ENCODE results near the gene PPARGC1A.

The PPARGC1A gene

DNA sequence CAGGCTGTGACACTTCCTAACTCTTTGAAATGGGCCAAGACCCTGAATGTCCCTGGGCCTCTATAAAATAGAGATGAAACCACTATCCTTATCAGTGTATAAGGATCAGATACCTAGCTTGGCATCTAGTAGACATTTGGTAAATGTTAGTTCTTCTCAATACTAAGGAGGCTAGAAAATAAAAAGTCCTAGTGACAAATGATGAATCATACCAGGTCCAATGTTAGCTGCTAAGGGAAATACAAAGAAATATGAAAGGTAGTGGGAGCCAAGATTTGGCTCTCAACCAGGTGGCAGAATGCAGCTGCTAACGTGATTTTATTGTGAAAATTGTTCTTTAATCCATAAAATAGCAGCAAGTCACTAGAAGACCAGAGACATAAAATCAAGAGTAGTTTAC, 19.8 kb upstream of the PPARGC1A start:
- DNase-seq, result no peak

DNA sequence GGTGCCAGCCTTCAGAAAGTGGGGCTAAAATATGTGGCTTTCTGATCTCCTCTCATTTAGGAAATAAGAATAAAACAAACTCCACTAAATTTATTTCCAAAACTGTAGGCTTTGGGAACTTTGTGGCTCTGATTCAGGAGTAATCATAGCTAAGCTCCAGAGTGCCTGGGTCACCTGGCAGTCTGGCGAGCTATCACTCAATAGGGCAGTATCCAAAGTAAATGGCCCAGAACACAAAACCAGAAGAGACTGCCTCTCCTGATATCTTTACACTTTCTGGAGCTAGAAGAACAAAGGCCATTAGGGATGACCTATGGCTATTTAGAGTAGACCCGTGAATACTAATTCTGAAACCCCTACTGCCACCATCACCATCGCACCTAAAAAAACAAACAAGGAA, 17.0 kb upstream of the PPARGC1A start:
- DNase-seq, result peak in 1 of 3 experiments; percentile 56

DNA sequence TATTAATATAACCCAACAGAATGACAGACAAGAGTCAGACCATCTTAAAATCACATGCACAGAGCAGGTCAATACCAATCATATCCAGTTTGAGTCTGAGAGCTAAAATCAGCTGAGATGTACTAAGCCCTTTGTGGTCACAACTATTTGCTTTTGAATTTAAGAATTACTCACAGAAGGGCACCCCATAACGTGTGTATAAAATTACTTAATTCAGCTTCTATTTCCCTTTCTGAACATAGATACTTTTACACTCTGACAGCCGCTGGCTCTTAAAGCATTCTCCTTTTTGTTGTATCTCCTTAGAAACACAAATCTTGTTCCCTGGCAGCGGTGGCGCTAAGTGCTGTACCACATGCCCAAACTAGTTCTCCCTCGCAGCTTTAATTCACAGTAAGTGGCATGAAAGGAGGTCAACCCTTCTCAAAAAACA, 14.8 kb upstream of the PPARGC1A start:
- DNase-seq, result peak; percentile 10 to 92 (median 59)

DNA sequence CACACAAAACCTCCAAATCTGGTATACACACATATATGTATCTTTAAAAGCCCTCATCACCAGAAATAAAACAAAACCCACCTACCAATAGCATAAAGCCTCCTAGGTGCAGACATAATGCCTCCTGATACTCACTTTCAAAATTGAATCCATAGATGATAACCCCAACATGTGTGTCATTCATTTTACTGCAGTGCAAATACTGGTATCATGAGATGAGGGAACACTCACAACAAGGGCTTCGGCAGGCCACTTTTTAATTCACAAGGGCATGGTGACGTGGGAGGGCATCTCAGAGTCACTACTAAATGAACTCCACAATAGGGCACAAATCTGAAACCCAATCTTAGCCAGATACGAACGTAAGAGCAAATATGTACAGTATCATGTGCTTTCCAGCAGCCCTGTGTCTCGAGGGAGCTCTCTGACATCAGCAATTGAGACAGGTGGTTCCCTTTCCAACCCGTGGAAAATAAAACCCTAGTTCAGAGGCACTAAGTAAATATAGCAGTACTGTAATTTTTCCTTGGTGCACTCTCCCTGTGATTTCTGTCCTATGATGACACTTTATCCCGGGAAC, 14.1 kb upstream of the PPARGC1A start:
- peak; percentile 42 to 98 (median 81) for DNase-seq

DNA sequence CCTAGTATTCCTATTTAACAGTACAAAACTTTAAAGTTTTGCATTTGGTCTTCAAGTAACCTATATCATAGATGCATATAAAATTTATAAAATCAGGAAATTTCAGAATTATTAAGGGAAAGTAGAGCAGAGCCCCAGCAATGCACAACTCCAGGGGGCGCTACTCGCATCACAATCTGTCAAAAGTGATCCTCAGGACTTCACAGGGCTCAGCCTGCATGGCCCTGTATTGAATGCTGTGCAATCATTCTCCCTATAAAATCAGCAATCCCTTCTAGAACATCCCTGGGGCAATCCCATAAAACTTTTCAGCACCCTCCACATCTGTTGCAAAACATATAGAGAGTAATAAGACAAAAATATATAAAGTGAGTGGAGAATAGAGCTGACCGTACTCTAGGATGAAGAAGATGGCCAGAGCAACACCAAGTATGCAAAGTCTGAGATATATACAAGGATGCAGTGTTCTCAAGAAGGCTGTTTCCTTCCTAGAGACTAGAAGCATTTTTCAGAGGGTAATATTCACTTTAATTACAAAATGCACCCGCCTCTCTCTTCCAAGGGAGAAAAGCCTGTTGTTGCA, 12.5 kb upstream of the PPARGC1A start:
- DNase-seq, result no peak

DNA sequence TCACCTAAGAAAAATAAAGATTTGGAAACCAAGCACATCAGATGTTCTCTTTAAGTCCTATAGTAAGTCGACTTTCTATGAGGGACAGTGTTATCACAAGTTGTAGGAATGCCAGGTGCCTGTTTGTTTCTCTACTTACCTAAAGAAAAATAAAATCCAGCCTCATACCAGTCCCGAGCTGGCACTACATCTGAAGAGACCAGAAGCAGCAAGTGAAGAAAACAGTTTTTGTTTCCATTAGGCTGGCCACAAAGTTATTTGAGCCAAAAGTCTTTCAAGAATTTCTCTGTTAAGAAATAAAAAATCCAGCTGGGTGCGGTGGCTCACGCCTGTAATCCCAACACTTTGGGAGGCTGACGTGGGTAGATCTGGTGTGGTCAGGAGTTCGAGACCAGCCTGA, 10.8 kb upstream of the PPARGC1A start:
- DNase-seq, result no peak

DNA sequence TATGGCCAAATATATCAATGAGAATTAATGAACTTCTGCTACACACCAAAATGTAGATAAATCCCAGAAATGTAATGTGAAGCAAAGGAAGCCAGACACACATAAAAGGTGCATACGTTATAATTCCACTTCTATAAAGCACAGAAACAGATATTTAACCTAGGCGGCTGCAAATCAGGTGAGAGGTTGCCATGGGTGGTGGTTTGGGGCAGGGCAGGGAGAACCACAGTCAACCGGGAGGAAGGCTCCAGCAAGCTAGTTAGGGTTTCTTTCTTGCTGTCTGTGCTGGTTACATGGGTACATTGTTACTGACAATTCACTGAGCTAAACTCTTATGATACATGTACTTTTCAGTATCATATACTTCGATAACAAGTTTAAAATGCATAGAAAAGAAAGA, 9.7 kb upstream of the PPARGC1A start:
- DNase-seq, result no peak

DNA sequence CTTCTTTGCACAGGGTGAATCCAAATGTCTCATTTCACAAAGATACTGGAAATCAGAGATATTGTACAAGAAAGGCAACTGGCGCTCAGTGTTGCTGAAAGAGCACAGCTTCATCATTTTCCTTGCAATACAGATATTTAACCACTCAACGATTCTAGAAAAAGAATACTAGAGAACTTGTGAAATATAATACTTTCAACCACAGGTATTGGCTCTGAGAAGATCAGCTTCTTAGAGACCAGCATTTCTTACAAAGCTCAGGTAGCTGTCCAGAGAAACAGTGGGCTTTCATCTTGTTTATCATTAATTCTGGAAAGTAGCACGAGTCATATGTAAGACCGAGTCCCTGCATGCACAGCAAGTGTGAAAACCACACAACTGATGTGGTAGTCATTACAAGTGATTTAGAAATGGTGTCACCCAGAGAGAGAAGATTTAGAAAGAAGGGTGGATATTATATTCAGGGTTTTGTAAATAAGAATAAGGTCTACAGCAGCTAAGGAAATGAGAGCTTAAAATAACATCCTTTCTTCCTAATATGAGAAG, 7.8 kb upstream of the PPARGC1A start:
- no peak for DNase-seq

DNA sequence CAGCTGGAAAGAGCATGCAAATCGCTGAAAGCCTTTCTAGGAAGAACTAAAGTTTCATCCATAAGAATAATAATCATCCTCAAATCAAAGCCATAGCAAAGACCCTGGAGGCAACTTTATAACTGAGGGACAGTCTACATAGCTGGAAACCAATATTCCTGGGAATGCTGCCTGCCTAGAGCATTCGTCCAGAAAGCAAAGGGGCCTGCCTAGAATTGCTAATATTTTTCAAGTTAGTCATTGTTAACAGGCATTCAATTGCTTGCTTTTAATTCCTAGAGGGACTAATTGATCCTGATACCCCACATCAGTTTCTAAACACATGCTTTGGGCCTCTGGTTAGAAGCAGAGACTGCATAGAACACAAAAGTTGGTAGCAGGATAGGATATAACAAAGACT, 4.2 kb upstream of the PPARGC1A start:
- DNase-seq, result no peak

DNA sequence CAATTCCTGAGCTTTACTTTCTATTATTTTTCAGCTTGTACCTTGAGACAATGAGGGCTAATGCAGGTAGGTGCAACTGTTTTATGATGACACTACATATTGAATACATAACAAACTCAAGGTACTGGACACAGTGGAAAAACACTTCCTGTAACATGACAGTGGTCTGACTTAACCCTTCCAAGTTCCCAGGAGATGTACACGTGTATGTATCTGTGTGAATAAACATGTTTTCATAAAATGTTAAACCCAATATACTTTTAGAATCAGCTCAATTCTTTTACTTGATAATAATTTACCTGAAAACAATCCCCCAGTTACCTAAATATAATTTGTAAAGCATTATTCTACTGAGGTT, 1.2 kb upstream of the PPARGC1A start:
- DNase-seq, result peak in 1 of 3 experiments; percentile 33

DNA sequence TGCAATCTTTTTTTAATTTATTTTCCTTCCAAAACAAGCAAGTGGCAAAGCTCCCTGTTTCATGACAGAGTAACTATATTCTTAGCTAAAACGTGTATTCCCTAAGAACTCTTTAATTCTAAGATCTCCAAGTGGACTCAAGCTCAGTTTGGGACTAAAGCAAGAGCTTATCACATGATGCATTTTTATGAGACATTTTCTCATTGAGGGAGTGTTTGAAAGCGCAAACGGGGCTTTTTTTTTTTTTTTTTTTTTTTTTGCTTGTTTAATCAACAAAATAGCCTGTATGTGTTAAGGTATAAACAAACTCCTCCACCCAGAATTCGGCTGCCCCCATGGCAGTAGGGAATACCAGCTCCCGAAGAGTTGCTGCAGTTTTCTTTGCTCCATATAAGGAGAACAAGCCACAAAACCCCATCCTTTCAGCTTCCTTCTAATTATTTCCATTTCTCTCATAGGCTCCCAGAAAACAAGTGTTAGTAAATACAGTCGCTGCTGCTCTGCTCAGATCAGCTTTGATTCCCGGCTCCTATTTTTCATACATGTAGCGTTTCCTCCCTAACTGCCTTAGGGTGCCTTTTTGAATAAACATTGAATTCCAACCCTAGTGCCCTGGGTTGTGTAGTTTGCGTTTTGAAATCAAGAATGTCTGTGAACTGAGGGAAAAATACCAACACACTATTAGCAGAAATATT, 669 bp upstream of the PPARGC1A start:
- peak in 2 of 3 experiments; percentile 14 to 49 for DNase-seq

DNA sequence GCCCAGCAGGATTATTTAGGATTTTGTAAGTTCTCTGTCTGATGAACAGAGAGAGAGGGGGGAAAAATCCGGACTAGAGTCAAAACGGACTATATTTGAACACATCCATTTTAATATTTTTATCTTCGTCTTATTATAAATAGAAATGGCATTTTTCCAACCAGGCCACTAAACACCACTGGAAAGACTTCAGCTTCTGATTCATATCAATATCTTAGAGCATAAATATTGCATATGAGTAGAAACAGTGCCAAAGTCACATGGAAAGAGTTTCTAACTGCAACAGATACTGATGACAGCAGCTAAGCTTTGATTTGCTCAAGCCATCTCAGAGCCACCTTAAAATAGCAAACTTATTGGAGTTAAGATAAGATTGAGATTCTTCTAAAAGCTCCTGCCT, 456 bp downstream of the PPARGC1A start:
- no peak for DNase-seq

DNA sequence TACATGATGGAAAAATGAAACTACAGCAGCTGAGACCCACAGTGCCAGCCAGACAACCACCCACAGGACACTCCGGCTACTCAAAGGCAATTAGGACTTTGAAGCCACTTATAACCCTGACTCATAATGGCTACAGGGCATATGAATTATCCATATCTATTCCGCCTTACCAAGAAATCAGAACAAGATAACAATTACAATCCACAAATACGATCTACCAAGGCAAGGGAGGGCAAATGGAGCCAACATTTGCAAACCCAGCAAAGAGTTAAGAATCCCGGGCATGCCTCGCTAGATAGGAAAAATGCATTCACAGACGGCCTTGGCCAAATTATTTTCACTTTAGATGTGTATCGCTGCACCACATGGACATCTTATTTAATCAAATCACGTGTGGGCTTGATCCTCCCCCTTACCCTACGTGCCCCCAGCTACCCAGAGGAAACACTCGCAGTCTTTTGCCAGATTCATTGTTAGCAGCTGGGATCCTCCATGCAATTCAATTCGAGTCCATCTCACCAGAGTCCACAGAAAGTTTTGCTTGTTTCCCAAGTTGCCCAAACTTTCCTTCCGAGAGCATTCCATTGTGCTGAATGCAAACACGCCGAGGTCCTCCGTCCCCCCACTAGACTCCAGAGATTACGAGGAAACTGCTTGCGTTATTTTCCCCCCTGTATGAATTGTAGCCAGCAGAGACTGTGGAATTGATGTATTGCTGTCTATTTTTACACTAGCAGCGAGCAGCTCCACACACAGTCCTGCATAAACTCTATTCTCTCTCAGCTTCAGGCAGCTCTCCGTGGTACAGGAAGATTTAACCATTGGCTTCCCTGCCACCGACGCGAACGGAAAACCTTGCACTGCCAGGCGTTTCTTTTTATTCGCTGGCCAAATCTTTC, 1.2 kb downstream of the PPARGC1A start:
- peak; percentile 18 to 68 (median 37) for DNase-seq

DNA sequence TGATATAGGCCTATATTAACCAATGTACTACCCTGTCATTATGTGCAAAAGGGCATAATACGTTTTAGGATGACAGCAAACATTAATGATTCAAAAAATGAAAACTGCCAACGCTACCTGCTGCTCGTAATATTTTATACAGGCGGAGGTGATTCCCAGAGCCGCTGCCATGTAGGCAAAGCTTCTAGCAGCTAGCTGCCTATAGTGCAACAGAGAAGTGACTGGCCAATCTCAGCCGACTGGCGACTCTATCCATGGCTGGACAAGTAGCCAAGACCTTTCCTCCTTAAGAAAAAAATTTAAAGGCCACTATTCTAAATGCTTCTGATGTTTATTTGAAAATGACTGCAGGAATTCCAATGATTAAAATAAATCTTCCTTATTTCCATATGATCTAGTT, 1.9 kb downstream of the PPARGC1A start:
- peak in 2 of 3 experiments; percentile 30 to 84 for DNase-seq

DNA sequence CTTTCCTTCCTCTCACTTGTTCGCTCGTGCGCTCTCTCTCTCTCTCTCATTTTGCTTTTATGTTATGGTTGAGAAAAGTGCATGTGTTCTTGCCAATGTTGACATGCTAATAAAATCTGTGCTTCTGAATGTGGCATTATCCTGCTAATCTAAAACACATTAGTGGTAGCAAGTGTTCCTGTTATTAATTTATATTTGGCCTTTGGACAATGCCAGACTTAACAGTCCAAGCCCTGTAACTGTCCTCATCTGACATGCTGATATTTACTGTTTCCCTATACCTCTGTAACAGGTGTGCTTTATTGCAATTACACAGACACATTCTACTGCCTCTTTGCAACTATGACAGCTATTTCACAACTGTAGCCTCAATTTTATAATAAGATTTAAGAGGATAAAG, 2.7 kb downstream of the PPARGC1A start:
- peak in 1 of 3 experiments; percentile 68 for DNase-seq

DNA sequence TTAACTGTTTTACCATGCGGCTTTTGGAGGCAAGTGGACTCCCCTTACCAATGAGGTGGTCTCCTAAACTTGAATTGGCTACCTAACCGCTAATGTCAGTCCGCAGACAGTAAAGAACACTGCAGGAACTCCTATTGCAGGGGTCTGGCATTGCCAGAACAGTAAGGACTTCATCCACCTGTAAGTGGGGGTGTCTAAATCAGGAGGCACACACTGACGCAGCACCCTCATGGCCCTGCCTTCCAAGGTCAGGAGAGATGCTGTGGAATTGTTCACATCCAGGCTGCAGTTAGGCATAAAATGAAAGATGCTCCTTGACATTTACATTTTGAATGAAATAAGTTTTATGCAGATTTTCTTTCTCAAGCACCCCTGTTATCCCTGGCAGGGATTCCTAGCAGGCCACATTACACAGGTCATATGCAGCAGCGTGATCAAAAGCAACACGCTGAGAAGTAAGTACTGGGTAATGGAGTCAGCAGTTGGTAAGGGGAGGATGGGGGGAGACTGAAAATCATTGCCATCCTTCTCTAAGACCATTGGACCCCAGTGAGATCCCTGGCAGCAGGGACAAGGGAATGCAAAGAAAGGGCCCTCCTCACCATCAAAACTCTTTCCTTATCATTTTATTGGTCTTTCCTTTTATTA, 3.8 kb downstream of the PPARGC1A start:
- no peak for DNase-seq

DNA sequence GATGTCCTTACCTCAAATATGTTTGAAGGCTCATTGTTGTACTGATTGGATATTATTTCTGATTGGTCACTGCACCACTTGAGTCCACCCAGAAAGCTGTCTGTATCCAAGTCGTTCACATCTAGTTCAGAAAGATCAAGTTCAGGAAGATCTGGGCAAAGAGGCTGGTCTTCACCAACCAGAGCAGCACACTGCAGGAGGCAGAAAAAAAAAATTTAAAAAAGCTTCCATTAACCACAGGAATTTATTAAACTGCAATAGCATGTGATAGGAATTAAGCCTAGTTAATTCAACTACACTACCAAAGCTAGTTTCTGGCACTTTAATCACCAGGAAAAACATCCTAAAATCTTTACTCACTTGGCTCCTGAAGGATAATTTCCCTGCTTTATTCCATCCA, 5.1 kb downstream of the PPARGC1A start:
- no peak for DNase-seq

DNA sequence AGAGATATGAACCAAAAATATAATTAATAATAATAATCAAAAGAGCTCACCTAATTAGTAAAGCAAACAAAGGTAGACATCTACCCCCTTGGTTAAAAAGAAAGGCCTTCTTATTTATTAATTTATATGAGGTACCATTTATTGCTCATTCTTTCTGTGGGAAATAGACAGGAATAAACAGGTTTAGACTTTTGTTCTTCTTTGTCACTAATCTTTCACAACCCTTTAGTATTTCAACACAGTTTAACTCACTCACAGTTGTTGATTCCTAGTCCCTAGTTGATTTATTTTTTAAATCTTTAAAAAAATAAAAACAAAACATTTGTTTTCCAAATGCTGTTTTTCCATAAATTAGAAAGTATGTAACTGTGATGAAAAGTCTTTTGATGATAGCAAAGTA, 5.6 kb downstream of the PPARGC1A start:
- no peak for DNase-seq

DNA sequence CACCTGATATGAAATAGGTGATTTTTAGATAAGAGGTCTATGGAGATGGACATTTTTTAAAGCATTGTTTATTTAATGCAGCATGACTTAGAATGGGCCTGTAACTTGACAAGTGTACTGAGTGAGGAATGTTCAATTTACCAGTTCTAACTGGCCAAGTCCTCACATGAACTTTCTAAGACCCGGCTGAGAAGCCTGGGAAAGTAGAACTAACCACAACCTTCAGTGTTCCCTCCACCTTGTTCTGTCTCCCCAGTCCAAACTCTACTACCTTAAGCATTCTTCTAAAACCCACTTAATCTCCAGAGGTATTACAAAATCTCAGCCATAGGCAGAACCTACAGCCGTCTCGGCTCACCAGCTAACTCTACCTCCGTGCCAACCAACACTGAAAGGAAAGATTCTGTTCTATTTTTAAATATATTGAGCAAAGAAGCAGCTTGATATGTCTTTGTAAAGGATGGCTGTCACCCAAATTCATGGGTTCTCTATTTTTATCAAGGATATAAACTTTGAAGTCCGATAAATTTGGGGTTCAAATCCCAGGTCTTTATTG, 6.8 kb downstream of the PPARGC1A start:
- no peak for DNase-seq

DNA sequence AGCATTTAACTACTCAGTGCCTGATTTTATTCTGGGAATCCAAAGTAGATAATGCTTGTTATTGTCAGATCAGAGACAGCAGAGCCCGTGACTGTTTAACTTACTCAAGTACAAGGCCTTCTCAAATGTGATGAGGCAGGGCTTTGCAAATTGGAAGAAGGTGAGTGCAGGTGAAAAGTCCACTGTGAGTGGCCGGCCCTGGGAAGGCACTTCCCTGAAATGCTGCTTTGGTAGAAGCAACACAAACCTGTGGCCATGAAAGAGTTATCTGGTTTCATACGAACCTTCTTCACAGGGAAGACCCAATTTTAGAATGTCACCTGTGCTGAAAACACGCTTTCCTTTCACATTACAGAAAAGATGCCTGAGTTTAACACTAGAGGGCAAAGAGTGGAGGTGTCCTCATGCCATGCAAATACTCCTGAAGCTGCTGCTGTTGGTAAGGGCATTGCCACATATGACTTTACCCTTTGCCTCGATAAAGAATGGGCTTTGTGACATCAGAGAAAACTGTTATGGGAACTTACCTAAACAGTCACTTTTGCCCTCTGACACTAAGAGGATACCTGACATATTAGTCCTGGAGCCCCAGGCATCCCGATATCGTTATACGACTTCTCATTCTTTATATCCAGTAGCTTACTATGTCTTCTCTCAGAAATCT, 8.0 kb downstream of the PPARGC1A start:
- DNase-seq, result peak in 2 of 3 experiments; percentile 9 to 55

DNA sequence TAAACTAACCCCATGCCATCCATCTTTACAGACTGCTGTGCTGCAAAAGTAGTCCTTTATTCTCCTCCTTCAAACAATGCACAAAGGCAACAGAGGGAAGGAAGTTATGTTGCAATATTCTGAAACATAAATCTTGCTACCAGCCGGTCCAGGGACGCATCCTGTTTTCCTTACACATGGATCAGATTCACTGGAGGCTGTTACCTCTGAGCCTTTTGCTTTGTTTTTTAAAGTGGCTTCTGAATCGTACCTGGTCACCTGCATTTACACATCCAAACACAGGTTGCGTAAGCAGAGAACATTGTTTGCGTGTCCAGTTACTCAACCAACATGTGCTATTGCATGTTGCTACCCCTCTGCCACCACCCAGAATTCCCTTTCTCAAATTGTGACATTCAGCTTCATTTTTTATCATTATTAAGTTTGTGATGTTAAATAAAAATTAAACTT, 8.8 kb downstream of the PPARGC1A start:
- DNase-seq, result peak in 2 of 3 experiments; percentile 13 to 42
